KMS-11 (cell line): Measurements from ENCODE around the gene STRA6.

Experiments used
- H2AFZ ChIP-seq: fragments of 200-600 bp; sonication (generic); 2 replicates; pipeline ENCODE4 v1.6.1; 2016; ENCODE audit warnings: antibody characterized with exemption, mixed run types, low read depth
- H3K27ac ChIP-seq: fragments of 200-600 bp; sonication (generic); 2 replicates; pipeline ENCODE4 v1.6.1; 2016; ENCODE audit warnings: mild to moderate bottlenecking, mixed run types
- H3K27me3 ChIP-seq: fragments of 200-600 bp; sonication (generic); 2 replicates; pipeline ENCODE4 v1.6.1; 2017; ENCODE audit warnings: mild to moderate bottlenecking, low read depth, mixed run types, moderate library complexity; ENCODE audit not compliant: insufficient read depth
- H3K36me3 ChIP-seq: fragments of 200-600 bp; sonication (generic); 2 replicates; pipeline ENCODE4 v1.6.1; 2017; ENCODE audit warnings: mild to moderate bottlenecking, mixed run types; ENCODE audit not compliant: insufficient read depth
- H3K4me1 ChIP-seq: fragments of 200-600 bp; sonication (generic); 2 replicates; pipeline ENCODE4 v1.6.1; 2016; ENCODE audit warnings: mild to moderate bottlenecking, low read depth, mixed run types; ENCODE audit not compliant: poor library complexity, severe bottlenecking
- H3K4me2 ChIP-seq: fragments of 200-600 bp; sonication (generic); 2 replicates; pipeline ENCODE4 v1.7.0; 2016; ENCODE audit warnings: mild to moderate bottlenecking, mixed run types
- H3K4me3 ChIP-seq: fragments of 200-600 bp; sonication (generic); IDR thresholded peaks from 2 replicates; pipeline ENCODE4 v1.6.1; 2017; ENCODE audit warnings: low read depth, low read length, mixed read lengths; ENCODE audit not compliant: insufficient read depth
- H3K79me2 ChIP-seq: fragments of 200-600 bp; sonication (generic); 2 replicates; pipeline ENCODE4 v1.6.1; 2016; ENCODE audit warnings: low read depth, mixed run types; ENCODE audit not compliant: insufficient read depth
- H3K9ac ChIP-seq: fragments of 200-600 bp; sonication (generic); 2 replicates; pipeline ENCODE4 v1.6.1; 2016; ENCODE audit warnings: mild to moderate bottlenecking, mixed run types
- H4K20me1 ChIP-seq: fragments of 200-600 bp; sonication (generic); 2 replicates; pipeline ENCODE4 v1.6.1; 2016; ENCODE audit warnings: mild to moderate bottlenecking, mixed run types; ENCODE audit not compliant: insufficient read depth
- TF ChIP-seq, protein P1 (sequence below): fragments of 200-600 bp; sonication (generic); conservative IDR thresholded peaks from 2 replicates; pipeline ENCODE4 v1.6.1; 2017; ENCODE audit warnings: low read depth, mild to moderate bottlenecking, antibody characterized with exemption, low read length, moderate library complexity, mixed read lengths

STRA6 gene

DNA sequence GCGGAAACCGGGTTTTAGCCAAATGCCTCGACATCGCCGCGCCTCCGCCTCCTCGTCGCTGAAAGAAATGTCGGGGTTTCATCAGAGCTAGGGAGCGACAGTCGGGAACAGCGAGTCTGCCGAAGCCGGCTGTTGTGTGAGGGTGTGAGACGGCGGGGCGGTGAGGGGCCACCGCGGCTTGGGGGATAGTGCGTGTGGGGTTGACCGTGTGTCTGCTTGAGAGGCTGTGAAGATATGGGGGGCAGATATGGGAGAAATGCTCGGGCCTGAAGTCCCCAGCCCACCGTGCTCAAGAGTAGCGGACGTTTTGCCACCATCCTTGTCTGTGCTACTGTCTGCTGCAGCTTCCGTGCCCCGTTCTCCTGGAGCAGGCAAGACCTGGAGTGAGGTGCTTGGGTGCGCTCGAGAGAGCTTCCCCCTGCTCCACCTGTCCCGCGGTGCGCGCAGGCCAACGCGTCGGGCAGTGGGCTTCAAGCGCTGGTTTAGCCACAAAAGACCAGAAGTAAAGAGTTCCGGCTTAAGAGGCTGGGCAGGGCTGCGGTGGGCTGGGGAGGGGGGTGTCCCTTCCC lies 72.9 kb downstream of the STRA6 start:
- Histone ChIP-seq H3K4me3 (no peak overlapping the region), H3K79me2 (no peaks in the 10 kb centered on the region), H3K4me1 (peaks cover 5% of the 10 kb centered on the region), H4K20me1 (no peaks in the 10 kb centered on the region), H3K9ac (no peak overlapping the region), H3K4me2 (no peak overlapping the region), H3K36me3 (no peaks in the 10 kb centered on the region), H3K27ac (no peak overlapping the region), H3K27me3 (peaks cover 55% of the 10 kb centered on the region), H2AFZ (no peak overlapping the region)
- TF ChIP-seq, protein P1, sequence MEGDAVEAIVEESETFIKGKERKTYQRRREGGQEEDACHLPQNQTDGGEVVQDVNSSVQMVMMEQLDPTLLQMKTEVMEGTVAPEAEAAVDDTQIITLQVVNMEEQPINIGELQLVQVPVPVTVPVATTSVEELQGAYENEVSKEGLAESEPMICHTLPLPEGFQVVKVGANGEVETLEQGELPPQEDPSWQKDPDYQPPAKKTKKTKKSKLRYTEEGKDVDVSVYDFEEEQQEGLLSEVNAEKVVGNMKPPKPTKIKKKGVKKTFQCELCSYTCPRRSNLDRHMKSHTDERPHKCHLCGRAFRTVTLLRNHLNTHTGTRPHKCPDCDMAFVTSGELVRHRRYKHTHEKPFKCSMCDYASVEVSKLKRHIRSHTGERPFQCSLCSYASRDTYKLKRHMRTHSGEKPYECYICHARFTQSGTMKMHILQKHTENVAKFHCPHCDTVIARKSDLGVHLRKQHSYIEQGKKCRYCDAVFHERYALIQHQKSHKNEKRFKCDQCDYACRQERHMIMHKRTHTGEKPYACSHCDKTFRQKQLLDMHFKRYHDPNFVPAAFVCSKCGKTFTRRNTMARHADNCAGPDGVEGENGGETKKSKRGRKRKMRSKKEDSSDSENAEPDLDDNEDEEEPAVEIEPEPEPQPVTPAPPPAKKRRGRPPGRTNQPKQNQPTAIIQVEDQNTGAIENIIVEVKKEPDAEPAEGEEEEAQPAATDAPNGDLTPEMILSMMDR, result no peak
